ENCODE data around the gene KPNA6.

KPNA6 gene

DNA sequence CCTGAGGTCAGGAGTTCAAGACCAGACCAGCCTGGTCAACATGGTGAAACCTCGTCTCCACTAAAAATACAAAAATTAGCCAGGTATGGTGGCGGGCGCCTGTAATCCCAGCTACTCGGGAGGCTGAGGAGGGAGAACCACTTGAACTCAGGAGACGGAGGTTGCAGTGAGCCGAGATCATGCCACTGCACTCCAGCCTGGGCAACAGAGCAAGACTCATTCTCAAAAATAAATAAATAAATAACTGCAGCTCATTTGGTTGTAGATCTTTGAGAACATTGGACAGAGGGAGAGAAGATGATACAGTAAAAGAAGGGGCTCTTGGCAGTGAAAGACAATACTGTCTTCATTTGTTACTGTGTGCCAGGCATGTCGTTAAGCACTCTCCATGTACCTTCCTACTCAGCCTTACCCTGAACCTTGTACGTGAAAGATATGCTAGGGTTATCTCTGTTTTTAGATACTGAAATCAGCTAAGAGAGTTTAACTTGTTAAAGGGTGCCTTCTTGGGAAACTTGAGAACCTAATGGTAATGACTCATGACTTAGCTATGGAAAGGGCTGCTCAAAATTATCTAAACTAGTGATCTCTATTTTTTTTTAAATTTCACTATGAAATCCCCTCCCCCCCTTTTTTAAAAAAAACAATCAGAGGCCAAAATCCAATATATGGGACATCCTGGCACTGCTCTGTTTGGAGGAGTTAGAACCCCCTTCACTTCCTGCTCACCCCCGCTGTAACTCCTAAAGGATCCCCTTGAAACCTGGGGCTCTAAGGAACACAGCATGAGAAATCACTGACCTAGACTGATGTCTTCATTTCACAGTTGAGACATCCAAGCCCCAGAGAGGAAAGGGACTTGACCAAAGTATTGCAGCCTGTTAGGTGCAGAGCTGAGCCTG, 6.8 kb upstream of the KPNA6 start:
- TF ChIP-seq, protein P1, sequence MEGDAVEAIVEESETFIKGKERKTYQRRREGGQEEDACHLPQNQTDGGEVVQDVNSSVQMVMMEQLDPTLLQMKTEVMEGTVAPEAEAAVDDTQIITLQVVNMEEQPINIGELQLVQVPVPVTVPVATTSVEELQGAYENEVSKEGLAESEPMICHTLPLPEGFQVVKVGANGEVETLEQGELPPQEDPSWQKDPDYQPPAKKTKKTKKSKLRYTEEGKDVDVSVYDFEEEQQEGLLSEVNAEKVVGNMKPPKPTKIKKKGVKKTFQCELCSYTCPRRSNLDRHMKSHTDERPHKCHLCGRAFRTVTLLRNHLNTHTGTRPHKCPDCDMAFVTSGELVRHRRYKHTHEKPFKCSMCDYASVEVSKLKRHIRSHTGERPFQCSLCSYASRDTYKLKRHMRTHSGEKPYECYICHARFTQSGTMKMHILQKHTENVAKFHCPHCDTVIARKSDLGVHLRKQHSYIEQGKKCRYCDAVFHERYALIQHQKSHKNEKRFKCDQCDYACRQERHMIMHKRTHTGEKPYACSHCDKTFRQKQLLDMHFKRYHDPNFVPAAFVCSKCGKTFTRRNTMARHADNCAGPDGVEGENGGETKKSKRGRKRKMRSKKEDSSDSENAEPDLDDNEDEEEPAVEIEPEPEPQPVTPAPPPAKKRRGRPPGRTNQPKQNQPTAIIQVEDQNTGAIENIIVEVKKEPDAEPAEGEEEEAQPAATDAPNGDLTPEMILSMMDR (IDR thresholded peaks at IDR 0.05; ENCODE audit: low read depth, low read length, missing control alignments), result no peak

DNA sequence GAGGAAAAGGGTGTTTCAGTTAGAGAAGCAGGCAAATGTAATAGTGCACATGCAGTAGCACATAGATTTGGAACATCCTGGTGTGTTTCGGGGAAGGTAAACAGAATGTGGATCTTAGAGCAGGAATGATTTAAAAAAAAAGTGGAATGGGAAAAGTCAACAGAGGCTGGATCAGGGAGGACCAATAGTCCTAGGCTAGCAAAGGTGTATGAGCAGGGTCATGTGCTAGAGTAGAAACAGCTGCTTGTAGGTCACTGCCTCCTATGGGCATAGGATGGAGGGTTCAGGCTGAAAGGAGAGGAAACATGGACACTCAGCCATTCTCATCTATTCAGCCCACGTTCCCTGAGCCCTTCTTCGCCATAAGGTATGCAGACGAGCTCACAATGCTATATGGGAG, 3.7 kb upstream of the KPNA6 start:
- TF ChIP-seq, protein P1 (IDR thresholded peaks at IDR 0.05; ENCODE audit: low read depth, low read length, missing control alignments), result no peak
- H3K4me3 ChIP-seq (replicated peaks; ENCODE audit: low read depth, low read length), result no peak overlapping the region
- DNase-seq (ENCODE audit: extremely low read depth, low read depth), result no peak

More for the DNA sequence above, 6.8 kb upstream of the KPNA6 start:
- DNase-seq (ENCODE audit: extremely low read depth, low read depth), result peak; percentile 63
- no peak overlapping the region for H3K4me3 ChIP-seq (replicated peaks; ENCODE audit: low read depth, low read length)

DNA sequence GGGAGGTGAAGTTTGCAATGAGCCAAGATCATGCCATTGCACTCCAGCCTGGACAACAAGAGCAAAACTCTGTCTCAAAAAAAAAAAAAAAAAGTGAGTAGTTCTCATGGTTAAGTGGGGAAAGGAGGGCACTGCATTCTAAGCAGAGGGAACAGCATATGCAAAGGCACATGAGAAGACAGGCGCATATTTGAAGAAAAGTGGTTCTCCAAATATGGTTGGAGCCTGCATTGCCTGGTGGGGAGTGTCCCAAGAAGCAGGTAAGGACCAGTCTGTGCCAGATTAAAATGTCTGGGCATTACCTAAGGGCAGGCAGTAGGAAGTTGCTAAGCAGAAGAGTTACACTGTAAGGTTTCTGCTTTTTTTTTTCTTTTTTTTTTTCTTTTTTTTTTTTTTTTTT, 2.5 kb upstream of the KPNA6 start:
- no peak for DNase-seq (ENCODE audit: extremely low read depth, low read depth)
- TF ChIP-seq, protein P1 (IDR thresholded peaks at IDR 0.05; ENCODE audit: low read depth, low read length, missing control alignments), result no peak
- H3K4me3 ChIP-seq (replicated peaks; ENCODE audit: low read depth, low read length), result no peak overlapping the region

DNA sequence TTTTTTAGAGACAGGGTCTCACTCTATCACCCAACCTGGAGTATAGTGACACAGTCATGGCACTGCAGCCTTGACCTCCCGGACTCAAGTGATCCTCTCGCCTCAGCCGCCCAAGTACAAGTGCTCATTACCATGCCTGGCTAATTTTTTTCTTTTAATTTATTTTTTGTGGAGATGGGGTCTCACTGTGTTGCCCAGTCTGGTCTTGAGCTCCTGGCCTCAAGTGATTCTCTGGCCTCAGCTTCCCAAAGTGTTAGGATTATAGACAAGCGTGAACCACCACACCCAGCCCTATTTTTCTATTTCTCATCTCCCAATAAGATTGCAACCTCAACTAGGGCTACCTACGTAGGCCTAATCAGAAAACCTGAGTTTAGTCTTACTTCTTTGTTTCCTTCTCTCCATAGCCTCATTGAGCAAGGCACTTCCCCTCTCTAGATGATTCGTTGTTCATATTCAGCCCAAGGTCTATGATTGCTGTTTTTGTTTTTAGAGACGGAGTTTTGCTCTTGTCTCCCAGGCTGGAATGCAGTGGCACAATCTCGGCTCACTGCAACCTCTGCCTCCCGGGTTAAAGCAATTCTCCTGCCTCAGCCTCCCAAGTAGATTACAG, 1.1 kb upstream of the KPNA6 start:
- no peak overlapping the region for H3K4me3 ChIP-seq (replicated peaks; ENCODE audit: low read depth, low read length)
- no peak for DNase-seq (ENCODE audit: extremely low read depth, low read depth)
- TF ChIP-seq, protein P1 (IDR thresholded peaks at IDR 0.05; ENCODE audit: low read depth, low read length, missing control alignments), result no peak

DNA sequence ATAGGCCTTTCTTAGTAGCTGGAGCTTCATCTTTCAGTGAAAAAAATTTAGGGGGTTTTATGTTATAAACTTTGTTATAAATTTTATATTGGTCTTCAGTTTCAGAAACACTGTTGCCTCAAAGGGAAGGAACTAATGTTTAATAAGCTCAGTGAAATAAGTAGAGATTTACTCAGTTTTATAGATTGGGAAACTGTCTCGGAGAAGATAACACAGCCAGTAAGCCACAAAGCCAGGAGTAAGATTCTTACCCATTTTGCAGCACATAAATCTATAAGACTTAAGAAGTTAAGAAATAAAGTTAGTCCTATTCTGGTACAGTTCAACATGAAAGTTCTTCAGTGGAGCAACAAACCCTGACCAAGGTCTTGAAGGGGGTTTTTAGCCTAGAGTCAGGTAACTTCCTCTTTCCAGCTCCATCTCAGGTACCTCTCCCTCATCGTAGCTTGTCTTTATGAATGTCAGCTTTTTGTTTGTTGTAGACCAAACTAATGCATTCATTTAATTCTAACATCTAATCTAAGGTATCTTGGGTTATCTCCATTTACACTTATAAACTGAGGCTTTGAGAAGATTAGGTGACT, 3.3 kb downstream of the KPNA6 start:
- TF ChIP-seq, protein P1 (IDR thresholded peaks at IDR 0.05; ENCODE audit: low read depth, low read length, missing control alignments), result no peak
- DNase-seq (ENCODE audit: extremely low read depth, low read depth), result no peak
- H3K4me3 ChIP-seq (replicated peaks; ENCODE audit: low read depth, low read length), result no peak overlapping the region

DNA sequence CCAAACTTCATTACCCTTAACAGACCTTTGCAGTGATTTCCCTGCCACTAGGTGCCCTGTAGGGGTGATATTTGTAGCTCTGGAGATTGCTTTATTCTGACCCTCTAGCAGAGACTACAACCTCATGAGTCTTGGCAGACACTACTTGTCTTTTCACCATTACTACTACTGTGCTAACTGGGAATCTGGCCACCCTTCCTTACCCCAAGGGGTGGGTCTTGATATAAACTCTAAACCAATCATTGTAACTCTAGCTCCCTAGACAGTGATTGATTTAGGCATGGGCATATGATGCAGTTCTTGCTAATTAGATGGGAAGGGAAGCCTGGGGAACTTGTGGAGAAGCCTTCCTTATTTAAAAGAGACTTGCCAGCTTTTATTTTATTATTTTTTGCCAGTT, 3.9 kb downstream of the KPNA6 start:
- DNase-seq (ENCODE audit: extremely low read depth, low read depth), result no peak
- H3K4me3 ChIP-seq (replicated peaks; ENCODE audit: low read depth, low read length), result no peak overlapping the region
- TF ChIP-seq, protein P1 (IDR thresholded peaks at IDR 0.05; ENCODE audit: low read depth, low read length, missing control alignments), result no peak
